PC-3 (cell line): Measurements from ENCODE around the gene STARD9.

Experiments
- EZH2 ChIP-seq: fragments of 300-600 bp; sonication (generic); IDR thresholded peaks from one replicate; pipeline ENCODE4 v1.6.1; 2017; ENCODE audit warnings: antibody characterized with exemption, mild to moderate bottlenecking, low read length; ENCODE audit not compliant: unreplicated experiment
- EZH2phosphoT487 ChIP-seq: fragments of 300-600 bp; sonication (generic); IDR thresholded peaks from 2 replicates; pipeline ENCODE4 v1.6.1; 2018; ENCODE audit warnings: mild to moderate bottlenecking, antibody characterized with exemption, low read length, borderline replicate concordance
- TF ChIP-seq, protein P1 (sequence below): fragments of 300-600 bp; sonication (generic); conservative IDR thresholded peaks from 2 replicates; pipeline ENCODE4 v1.5.1; 2017; ENCODE audit warnings: antibody characterized with exemption, low read depth, mild to moderate bottlenecking, low read length

DNA sequence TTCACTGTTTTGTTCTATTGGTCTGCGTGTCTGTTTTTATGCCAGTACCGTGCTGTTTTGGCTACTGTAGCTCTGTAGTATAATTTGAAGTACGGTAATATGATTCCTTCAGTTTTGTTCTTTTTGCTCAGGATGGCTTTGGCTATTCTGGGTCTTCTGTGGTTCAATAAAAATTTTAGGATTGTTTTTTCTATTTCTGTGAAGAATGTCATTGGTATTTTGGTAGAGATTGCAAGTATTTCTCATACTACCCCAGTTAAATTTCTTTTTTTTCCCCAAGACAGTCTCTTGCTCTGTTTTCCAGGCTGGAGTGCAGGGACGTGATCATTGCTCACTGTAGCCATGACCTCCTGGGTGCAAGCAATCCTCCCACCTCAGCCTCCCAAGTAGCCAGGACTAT lies 53.4 kb downstream of the STARD9 start:
- TF ChIP-seq, protein P1, sequence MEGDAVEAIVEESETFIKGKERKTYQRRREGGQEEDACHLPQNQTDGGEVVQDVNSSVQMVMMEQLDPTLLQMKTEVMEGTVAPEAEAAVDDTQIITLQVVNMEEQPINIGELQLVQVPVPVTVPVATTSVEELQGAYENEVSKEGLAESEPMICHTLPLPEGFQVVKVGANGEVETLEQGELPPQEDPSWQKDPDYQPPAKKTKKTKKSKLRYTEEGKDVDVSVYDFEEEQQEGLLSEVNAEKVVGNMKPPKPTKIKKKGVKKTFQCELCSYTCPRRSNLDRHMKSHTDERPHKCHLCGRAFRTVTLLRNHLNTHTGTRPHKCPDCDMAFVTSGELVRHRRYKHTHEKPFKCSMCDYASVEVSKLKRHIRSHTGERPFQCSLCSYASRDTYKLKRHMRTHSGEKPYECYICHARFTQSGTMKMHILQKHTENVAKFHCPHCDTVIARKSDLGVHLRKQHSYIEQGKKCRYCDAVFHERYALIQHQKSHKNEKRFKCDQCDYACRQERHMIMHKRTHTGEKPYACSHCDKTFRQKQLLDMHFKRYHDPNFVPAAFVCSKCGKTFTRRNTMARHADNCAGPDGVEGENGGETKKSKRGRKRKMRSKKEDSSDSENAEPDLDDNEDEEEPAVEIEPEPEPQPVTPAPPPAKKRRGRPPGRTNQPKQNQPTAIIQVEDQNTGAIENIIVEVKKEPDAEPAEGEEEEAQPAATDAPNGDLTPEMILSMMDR, result no peak
- TF ChIP-seq EZH2phosphoT487 (no peak), EZH2 (no peak)
